Keratinocyte (primary cell): ENCODE results near the gene PDIA6. TPM values are rescaled to one million over a fixed set of nuclear protein-coding genes. Genes with fewer than 3 reads are reported as not detected.
A peak's percentile ranks its signal among the peaks of the same experiment; 100 is the strongest.

Experiments used
- DNase-seq: peaks from one replicate; pipeline ENCODE4 v3.0.0-alpha.2; 2011; ENCODE audit warnings: low read depth, missing footprints, low spot score
- FAIRE-seq: peaks from 2 replicates; lab custom pipeline; 2011; peaks lifted over from hg19 to GRCh38; lab: Jason Lieb, UNC
- H2AFZ ChIP-seq: 2 replicates; pipeline ENCODE4 v1.6.0; 2012; ENCODE audit warnings: low read length, control low read depth, inconsistent platforms; ENCODE audit not compliant: control insufficient read depth
- H3K27ac ChIP-seq: 2 replicates; pipeline ENCODE4 v1.5.1; 2011; ENCODE audit warnings: low read length; ENCODE audit not compliant: control insufficient read depth, insufficient read depth
- H3K27me3 ChIP-seq: 3 replicates; pipeline ENCODE4 v1.6.0; 2011; ENCODE audit warnings: low read length; ENCODE audit not compliant: control insufficient read depth, insufficient read depth; ENCODE audit errors: extremely low read depth
- H3K36me3 ChIP-seq, 2 experiments: 2 replicates in 1 of 2; 3 replicates in 1 of 2; pipeline ENCODE4 v1.5.1; 2011; ENCODE audit warnings: low read length in 2 of 2, mild to moderate bottlenecking in 1 of 2; ENCODE audit not compliant: control insufficient read depth in 2 of 2, insufficient read depth in 2 of 2; ENCODE audit errors: extremely low read depth in 1 of 2
- H3K4me1 ChIP-seq: 3 replicates; pipeline ENCODE4 v1.5.1; 2011; ENCODE audit warnings: low read length; ENCODE audit not compliant: control insufficient read depth, insufficient read depth; ENCODE audit errors: extremely low read depth
- H3K4me2 ChIP-seq: 3 replicates; pipeline ENCODE4 v1.6.0; 2011; ENCODE audit warnings: low read depth, low read length; ENCODE audit not compliant: control insufficient read depth, insufficient read depth; ENCODE audit errors: extremely low read depth
- H3K4me3 ChIP-seq, 3 experiments: fragments of 200-600 bp in 1 of 3; sonication (generic) in 1 of 3; 2 replicates in 2 of 3; 3 replicates in 1 of 3; pipeline ENCODE4 v1.5.1; 2011 to 2016; ENCODE audit warnings: low read length in 3 of 3, mild to moderate bottlenecking in 3 of 3, control low read depth in 2 of 3, inconsistent platforms in 1 of 3, low read depth in 1 of 3, mixed read lengths in 1 of 3, mixed run types in 1 of 3, moderate library complexity in 1 of 3; ENCODE audit not compliant: control insufficient read depth in 2 of 3, insufficient read depth in 2 of 3; ENCODE audit errors: extremely low read depth in 1 of 3
- H3K79me2 ChIP-seq: 2 replicates; pipeline ENCODE4 v1.6.0; 2012; ENCODE audit warnings: low read length; ENCODE audit not compliant: control insufficient read depth, insufficient read depth
- H3K9ac ChIP-seq: 3 replicates; pipeline ENCODE4 v1.6.0; 2011; ENCODE audit warnings: low read length; ENCODE audit not compliant: control insufficient read depth, insufficient read depth; ENCODE audit errors: extremely low read depth
- H3K9me1 ChIP-seq: 3 replicates; pipeline ENCODE4 v1.6.0; 2011; ENCODE audit warnings: low read length; ENCODE audit not compliant: control insufficient read depth, insufficient read depth; ENCODE audit errors: extremely low read depth
- H3K9me3 ChIP-seq: 2 replicates; pipeline ENCODE4 v1.5.1; 2012; ENCODE audit warnings: low read depth, low read length; ENCODE audit not compliant: control insufficient read depth
- H4K20me1 ChIP-seq: 3 replicates; pipeline ENCODE4 v1.6.0; 2011; ENCODE audit warnings: low read length; ENCODE audit not compliant: control insufficient read depth, insufficient read depth; ENCODE audit errors: extremely low read depth
- CTCF ChIP-seq, 3 experiments: IDR thresholded peaks in 1 of 3; conservative IDR thresholded peaks in 1 of 3; optimal IDR thresholded peaks in 1 of 3; 2 replicates in 2 of 3; 3 replicates in 1 of 3; pipeline versions ENCODE3 to v1.5.1; 2011; ENCODE audit warnings: low read length in 3 of 3, mild to moderate bottlenecking in 3 of 3, moderate library complexity in 2 of 3, control low read depth in 1 of 3, inconsistent platforms in 1 of 3; ENCODE audit not compliant: insufficient read depth in 2 of 3; ENCODE audit errors: extremely low read depth in 1 of 3
- EZH2 ChIP-seq: IDR thresholded peaks from one replicate; pipeline ENCODE4 v1.6.1; 2012; ENCODE audit warnings: inconsistent platforms, mild to moderate bottlenecking, low read length, moderate library complexity
- dilution Hi-C: fragments of 300-500 bp; cut with MboI; formaldehyde crosslinking; loops from one replicate; pipeline ENCODE4 v1.7.0; 2020; ENCODE audit warnings: low sequenced_read_pairs; ENCODE audit not compliant: extremely low pct_ligation_motif_present
- polyA plus RNA-seq, 5 experiments: library from polyadenylated mRNA; depleted of rRNA in 3 of 5; stranded (reverse) in 3 of 5; stranded (forward) in 1 of 5; unstranded in 1 of 5; fragments of >200 nt; gene quantifications; 1 replicate in 1 of 5; 2 replicates in 3 of 5; 3 replicates in 1 of 5; pipeline versions ENCODE4 v1.2.1 to v1.2.3, GENCODE V29; 2011 to 2012; ENCODE audit warnings: missing spikeins in 2 of 5, low read depth in 1 of 5, low replicate concordance in 1 of 5

The PDIA6 gene
- polyA plus RNA-seq, 1 donor (not counting 4 experiments of a cell fraction or from before 2014, with no cell fraction given) = 310 TPM

GRCh38 chr2:10844097-10844496 is 31.5 kb upstream of the PDIA6 start:
- H3K27me3 ChIP-seq = peaks cover 4% of the 10 kb centered on the region
- H2AFZ ChIP-seq = no peak overlapping the region
- H4K20me1 ChIP-seq = no peaks in the 10 kb centered on the region
- H3K4me3 ChIP-seq = no peak overlapping the region
- H3K4me2 ChIP-seq = peak overlapping the region; percentile 37
- H3K9me3 ChIP-seq = peaks cover 7% of the 10 kb centered on the region
- no peaks in the 10 kb centered on the region for H3K36me3 ChIP-seq
- no peaks in the 10 kb centered on the region for H3K79me2 ChIP-seq
- no peak overlapping the region for H3K27ac ChIP-seq
- FAIRE-seq (no peak), DNase-seq (peak; percentile 17)
- H3K9me1 ChIP-seq = no peaks in the 10 kb centered on the region
- dilution Hi-C loops = no loop called here
- no peak overlapping the region for H3K9ac ChIP-seq
- TF ChIP-seq CTCF (optimal IDR thresholded peaks at IDR 0.05 in 1 of 3, IDR thresholded peaks at IDR 0.05 in 1 of 3, conservative IDR thresholded peaks at IDR 0.05 in 1 of 3; ENCODE audit: extremely low read depth in 1 of 3, insufficient read depth in 2 of 3, low read length in 3 of 3) (no peak), EZH2 (no peak)
- H3K4me1 ChIP-seq = peaks cover 6% of the 10 kb centered on the region

GRCh38 chr2:10842506-10842905 is 29.9 kb upstream of the PDIA6 start:
- no peak overlapping the region for H3K4me2 ChIP-seq
- no peak overlapping the region for H3K4me3 ChIP-seq
- H3K9ac ChIP-seq = no peak overlapping the region
- no peaks in the 10 kb centered on the region for H3K9me1 ChIP-seq
- peaks cover 7% of the 10 kb centered on the region for H3K9me3 ChIP-seq
- TF ChIP-seq CTCF (optimal IDR thresholded peaks at IDR 0.05 in 1 of 3, IDR thresholded peaks at IDR 0.05 in 1 of 3, conservative IDR thresholded peaks at IDR 0.05 in 1 of 3; ENCODE audit: extremely low read depth in 1 of 3, insufficient read depth in 2 of 3, low read length in 3 of 3) = no peak
- TF ChIP-seq EZH2 = no peak
- no peak overlapping the region for H3K27ac ChIP-seq
- no peak for FAIRE-seq
- H3K27me3 ChIP-seq = peaks cover 4% of the 10 kb centered on the region
- DNase-seq = no peak
- no peaks in the 10 kb centered on the region for H4K20me1 ChIP-seq
- H2AFZ ChIP-seq = no peak overlapping the region
- no peaks in the 10 kb centered on the region for H3K36me3 ChIP-seq
- dilution Hi-C loops = no loop called here
- H3K4me1 ChIP-seq = peaks cover 6% of the 10 kb centered on the region
- H3K79me2 ChIP-seq = no peaks in the 10 kb centered on the region
